Ovary (tissue), 3 donors: ENCODE measurements around the gene SIRT2.

ENCODE experiments used
- POLR2A ChIP-seq: fragments of 450-650 bp; IDR thresholded peaks from one replicate; pipeline ENCODE4 v1.6.1; 2017; ENCODE audit warnings: antibody characterized with exemption, mild to moderate bottlenecking, moderate library complexity
- TF ChIP-seq, protein P1 (sequence below), 3 donors: fragments of 450-650 bp in 2 of 3; fragments of 200-600 bp in 1 of 3; IDR thresholded peaks; one replicate each; pipeline versions ENCODE4 v1.5.1 to v1.8.0; 2016 to 2022; ENCODE audit warnings: antibody characterized with exemption in 3 of 3, mild to moderate bottlenecking in 1 of 3
- donor health status: DM: no; HTN: no; CAD: no.

DNA sequence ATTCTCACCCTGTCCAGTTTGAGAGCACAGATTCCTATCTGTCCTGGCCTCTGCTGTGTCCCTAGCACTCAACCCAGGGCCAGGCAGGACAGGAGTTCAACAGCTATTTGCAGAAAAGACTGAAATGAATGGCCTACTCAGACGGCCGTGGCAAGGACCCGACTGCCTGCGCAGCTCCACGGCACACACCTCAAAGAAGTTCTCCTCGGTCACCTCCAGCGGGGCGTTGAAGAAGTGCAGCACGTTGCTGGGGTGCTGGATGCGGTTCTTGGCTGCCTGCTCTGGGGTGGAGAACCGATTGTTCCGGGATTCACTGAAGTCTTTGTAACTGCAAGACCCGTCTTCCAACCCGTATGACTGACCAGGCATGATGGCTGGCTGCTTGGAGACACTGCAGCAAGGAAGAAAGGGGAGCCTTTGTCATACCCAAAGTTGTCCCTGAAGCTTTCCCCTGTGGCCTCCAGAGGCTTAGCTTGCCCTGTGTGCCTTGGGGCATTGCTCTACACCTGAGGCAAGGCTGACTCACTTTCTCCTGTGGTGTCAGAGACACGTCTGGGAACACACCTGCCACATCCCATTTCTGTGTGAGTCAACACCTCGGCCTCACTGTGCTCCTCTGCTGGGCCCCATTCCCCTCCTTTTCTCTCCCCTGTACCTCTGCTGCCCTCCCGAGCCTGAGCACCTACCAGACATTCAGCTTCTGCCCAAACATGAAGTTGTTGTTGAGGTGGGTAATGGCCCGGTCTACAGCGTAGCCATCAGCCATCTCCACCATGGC lies 61.0 kb downstream of the SIRT2 start:
- TF ChIP-seq, protein P1, sequence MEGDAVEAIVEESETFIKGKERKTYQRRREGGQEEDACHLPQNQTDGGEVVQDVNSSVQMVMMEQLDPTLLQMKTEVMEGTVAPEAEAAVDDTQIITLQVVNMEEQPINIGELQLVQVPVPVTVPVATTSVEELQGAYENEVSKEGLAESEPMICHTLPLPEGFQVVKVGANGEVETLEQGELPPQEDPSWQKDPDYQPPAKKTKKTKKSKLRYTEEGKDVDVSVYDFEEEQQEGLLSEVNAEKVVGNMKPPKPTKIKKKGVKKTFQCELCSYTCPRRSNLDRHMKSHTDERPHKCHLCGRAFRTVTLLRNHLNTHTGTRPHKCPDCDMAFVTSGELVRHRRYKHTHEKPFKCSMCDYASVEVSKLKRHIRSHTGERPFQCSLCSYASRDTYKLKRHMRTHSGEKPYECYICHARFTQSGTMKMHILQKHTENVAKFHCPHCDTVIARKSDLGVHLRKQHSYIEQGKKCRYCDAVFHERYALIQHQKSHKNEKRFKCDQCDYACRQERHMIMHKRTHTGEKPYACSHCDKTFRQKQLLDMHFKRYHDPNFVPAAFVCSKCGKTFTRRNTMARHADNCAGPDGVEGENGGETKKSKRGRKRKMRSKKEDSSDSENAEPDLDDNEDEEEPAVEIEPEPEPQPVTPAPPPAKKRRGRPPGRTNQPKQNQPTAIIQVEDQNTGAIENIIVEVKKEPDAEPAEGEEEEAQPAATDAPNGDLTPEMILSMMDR (IDR thresholded peaks at IDR 0.05) = no peak
- no peak for TF ChIP-seq POLR2A
